ENCODE measurements around the gene METTL22.

DNA sequence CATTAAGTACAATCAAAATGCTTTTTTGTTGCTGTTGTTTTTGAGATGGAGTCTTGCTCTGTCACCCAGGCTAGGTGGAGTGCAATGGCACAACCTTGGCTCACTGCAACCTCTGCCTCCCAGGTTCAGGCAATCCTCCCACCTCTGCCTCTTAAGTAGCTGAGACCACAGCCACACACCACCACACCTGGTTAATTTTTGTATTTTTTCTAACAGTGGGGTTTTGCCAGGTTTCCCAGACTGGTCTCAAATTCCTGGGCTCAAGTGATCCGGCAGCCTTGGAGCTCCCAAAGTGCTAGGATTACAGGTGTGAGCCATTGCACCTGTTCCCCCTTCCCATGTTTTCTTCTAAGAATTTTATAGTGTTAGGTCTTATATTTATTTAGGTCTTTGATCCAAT, 48.0 kb downstream of the METTL22 start:
- TF ChIP-seq, protein P1, sequence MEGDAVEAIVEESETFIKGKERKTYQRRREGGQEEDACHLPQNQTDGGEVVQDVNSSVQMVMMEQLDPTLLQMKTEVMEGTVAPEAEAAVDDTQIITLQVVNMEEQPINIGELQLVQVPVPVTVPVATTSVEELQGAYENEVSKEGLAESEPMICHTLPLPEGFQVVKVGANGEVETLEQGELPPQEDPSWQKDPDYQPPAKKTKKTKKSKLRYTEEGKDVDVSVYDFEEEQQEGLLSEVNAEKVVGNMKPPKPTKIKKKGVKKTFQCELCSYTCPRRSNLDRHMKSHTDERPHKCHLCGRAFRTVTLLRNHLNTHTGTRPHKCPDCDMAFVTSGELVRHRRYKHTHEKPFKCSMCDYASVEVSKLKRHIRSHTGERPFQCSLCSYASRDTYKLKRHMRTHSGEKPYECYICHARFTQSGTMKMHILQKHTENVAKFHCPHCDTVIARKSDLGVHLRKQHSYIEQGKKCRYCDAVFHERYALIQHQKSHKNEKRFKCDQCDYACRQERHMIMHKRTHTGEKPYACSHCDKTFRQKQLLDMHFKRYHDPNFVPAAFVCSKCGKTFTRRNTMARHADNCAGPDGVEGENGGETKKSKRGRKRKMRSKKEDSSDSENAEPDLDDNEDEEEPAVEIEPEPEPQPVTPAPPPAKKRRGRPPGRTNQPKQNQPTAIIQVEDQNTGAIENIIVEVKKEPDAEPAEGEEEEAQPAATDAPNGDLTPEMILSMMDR (IDR thresholded peaks at IDR 0.05): no peak
- no peak for TF ChIP-seq POLR2A (IDR thresholded peaks at IDR 0.05)
